ENCODE results near the gene KMT2D.

KMT2D gene

DNA sequence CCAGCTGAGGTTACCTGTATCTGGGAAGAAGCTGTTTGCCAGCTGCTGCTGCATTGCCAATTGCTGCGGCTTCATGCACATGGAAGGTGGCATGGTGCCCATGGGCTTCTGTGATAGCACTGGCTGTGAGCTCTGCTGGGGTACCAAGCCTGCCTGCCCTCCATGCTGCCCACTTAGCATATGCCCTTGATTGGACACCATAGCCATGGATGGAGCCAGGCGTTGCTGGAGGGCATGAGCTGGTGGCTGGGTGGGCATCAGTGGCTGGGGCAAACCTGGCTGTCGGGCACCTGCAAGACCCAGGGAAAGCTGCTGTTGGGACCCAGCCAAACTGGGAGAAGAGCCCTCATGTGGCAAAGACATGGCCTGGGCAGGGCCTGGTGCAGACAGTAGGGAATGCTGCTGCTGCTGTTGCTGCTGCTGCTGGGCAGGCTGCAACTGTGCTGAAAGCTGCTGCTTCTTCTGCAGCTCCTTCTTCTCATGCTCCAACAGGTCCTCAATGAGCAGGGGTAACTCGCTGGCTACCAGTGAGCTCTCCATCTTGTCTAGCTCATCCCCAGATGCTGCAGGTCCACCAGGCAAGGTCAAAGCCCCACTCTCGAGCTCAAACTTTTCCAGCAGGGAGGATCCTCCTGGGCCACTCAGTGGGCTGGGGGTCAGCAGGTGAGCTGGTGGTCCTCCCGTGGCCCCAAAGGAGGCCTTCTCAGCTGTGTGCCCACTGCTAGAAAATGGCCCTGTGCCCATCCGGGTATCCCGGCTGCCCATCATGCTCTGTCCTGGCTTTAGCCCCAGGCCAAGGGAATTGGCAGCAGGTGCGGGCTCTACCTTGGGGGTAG, 23.3 kb downstream of the KMT2D start:
- H3K9me2 ChIP-seq (ENCODE audit: low read depth, low read length) = no peaks in the 10 kb centered on the region
- no peak overlapping the region for H3K27ac ChIP-seq (ENCODE audit: low read depth, low read length, poor library complexity, severe bottlenecking)
- H3K27me3 ChIP-seq (ENCODE audit: insufficient read depth, low read length) = no peaks in the 10 kb centered on the region
- H3K36me3 ChIP-seq (ENCODE audit: insufficient read depth, low read length) = peaks cover 95% of the 10 kb centered on the region
- H2AFZ ChIP-seq (ENCODE audit: low read length) = no peak overlapping the region
- no peaks in the 10 kb centered on the region for H4K20me1 ChIP-seq (ENCODE audit: insufficient read depth, low read length)
- H3K4me2 ChIP-seq (ENCODE audit: low read length) = no peak overlapping the region
- TF ChIP-seq EZH2 (IDR thresholded peaks at IDR 0.05; ENCODE audit: borderline replicate concordance, low read length) = no peak
- TF ChIP-seq, protein P1, sequence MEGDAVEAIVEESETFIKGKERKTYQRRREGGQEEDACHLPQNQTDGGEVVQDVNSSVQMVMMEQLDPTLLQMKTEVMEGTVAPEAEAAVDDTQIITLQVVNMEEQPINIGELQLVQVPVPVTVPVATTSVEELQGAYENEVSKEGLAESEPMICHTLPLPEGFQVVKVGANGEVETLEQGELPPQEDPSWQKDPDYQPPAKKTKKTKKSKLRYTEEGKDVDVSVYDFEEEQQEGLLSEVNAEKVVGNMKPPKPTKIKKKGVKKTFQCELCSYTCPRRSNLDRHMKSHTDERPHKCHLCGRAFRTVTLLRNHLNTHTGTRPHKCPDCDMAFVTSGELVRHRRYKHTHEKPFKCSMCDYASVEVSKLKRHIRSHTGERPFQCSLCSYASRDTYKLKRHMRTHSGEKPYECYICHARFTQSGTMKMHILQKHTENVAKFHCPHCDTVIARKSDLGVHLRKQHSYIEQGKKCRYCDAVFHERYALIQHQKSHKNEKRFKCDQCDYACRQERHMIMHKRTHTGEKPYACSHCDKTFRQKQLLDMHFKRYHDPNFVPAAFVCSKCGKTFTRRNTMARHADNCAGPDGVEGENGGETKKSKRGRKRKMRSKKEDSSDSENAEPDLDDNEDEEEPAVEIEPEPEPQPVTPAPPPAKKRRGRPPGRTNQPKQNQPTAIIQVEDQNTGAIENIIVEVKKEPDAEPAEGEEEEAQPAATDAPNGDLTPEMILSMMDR (IDR thresholded peaks at IDR 0.05; ENCODE audit: low read length) = no peak
- H3K9ac ChIP-seq (ENCODE audit: low read length) = no peak overlapping the region
- H3K79me2 ChIP-seq (ENCODE audit: insufficient read depth, low read length) = no peaks in the 10 kb centered on the region
- no peaks in the 10 kb centered on the region for H3F3A ChIP-seq (ENCODE audit: insufficient read depth, low read length)
- H3K4me1 ChIP-seq (ENCODE audit: insufficient read depth, low read length, severe bottlenecking) = no peaks in the 10 kb centered on the region
- H3K4me3 ChIP-seq (ENCODE audit: low read depth, low read length, poor library complexity, severe bottlenecking) = no peak overlapping the region
- H3K9me3 ChIP-seq (ENCODE audit: low read length) = no peaks in the 10 kb centered on the region

DNA sequence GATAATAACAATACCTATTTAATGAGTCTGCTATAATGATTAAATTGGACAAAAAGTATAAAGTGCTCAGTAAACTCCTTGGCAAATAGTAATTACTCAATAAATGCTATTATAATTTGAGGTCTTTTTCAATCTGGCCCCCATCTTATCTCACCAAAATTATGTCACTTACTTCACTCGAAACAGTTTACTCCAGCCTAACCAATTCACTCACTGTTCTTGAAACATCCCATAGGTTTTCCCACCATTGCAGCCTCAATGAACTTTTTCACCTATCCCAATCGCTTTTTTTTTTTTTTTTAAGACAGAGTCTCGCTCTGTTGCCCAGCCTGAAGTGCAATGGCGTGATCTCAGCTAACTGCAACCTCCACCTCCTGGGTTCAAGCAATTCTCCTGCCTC, 24.6 kb downstream of the KMT2D start:
- no peaks in the 10 kb centered on the region for H3K4me1 ChIP-seq (ENCODE audit: insufficient read depth, low read length, severe bottlenecking)
- peaks cover 91% of the 10 kb centered on the region for H3K36me3 ChIP-seq (ENCODE audit: insufficient read depth, low read length)
- no peaks in the 10 kb centered on the region for H3K27me3 ChIP-seq (ENCODE audit: insufficient read depth, low read length)
- no peak overlapping the region for H3K27ac ChIP-seq (ENCODE audit: low read depth, low read length, poor library complexity, severe bottlenecking)
- no peak overlapping the region for H3K4me3 ChIP-seq (ENCODE audit: low read depth, low read length, poor library complexity, severe bottlenecking)
- H3F3A ChIP-seq (ENCODE audit: insufficient read depth, low read length) = no peaks in the 10 kb centered on the region
- H3K4me2 ChIP-seq (ENCODE audit: low read length) = no peak overlapping the region
- no peak for TF ChIP-seq EZH2 (IDR thresholded peaks at IDR 0.05; ENCODE audit: borderline replicate concordance, low read length)
- TF ChIP-seq, protein P1 (IDR thresholded peaks at IDR 0.05; ENCODE audit: low read length) = no peak
- no peaks in the 10 kb centered on the region for H4K20me1 ChIP-seq (ENCODE audit: insufficient read depth, low read length)
- no peaks in the 10 kb centered on the region for H3K9me2 ChIP-seq (ENCODE audit: low read depth, low read length)
- H3K79me2 ChIP-seq (ENCODE audit: insufficient read depth, low read length) = no peaks in the 10 kb centered on the region
- no peak overlapping the region for H3K9ac ChIP-seq (ENCODE audit: low read length)
- H2AFZ ChIP-seq (ENCODE audit: low read length) = no peak overlapping the region
- H3K9me3 ChIP-seq (ENCODE audit: low read length) = no peaks in the 10 kb centered on the region

DNA sequence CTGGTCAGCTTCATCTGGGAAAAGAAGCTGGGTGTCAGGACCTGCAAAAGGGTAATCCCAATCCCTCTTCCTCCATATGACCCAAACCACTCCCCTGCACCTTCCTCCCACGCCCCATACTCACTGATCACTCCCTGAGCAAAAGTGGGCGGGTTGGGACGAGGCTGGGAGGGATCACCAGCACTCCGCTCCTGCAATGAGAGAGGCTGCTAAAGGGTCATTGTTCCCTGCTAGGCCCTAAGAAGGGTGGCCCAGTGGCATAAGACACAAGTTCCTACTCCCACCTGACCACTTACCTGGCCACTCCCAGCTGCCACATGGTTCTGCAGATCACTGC, 26.3 kb downstream of the KMT2D start:
- no peaks in the 10 kb centered on the region for H3K9me2 ChIP-seq (ENCODE audit: low read depth, low read length)
- no peak overlapping the region for H3K4me2 ChIP-seq (ENCODE audit: low read length)
- no peaks in the 10 kb centered on the region for H3K4me1 ChIP-seq (ENCODE audit: insufficient read depth, low read length, severe bottlenecking)
- no peaks in the 10 kb centered on the region for H3K9me3 ChIP-seq (ENCODE audit: low read length)
- no peak overlapping the region for H3K4me3 ChIP-seq (ENCODE audit: low read depth, low read length, poor library complexity, severe bottlenecking)
- H3K27ac ChIP-seq (ENCODE audit: low read depth, low read length, poor library complexity, severe bottlenecking) = no peak overlapping the region
- no peaks in the 10 kb centered on the region for H3F3A ChIP-seq (ENCODE audit: insufficient read depth, low read length)
- no peak overlapping the region for H3K9ac ChIP-seq (ENCODE audit: low read length)
- no peaks in the 10 kb centered on the region for H3K27me3 ChIP-seq (ENCODE audit: insufficient read depth, low read length)
- no peak for TF ChIP-seq EZH2 (IDR thresholded peaks at IDR 0.05; ENCODE audit: borderline replicate concordance, low read length)
- TF ChIP-seq, protein P1 (IDR thresholded peaks at IDR 0.05; ENCODE audit: low read length) = no peak
- no peak overlapping the region for H2AFZ ChIP-seq (ENCODE audit: low read length)
- H4K20me1 ChIP-seq (ENCODE audit: insufficient read depth, low read length) = no peaks in the 10 kb centered on the region
- H3K36me3 ChIP-seq (ENCODE audit: insufficient read depth, low read length) = peaks cover 92% of the 10 kb centered on the region
- no peaks in the 10 kb centered on the region for H3K79me2 ChIP-seq (ENCODE audit: insufficient read depth, low read length)
